SH-SY5Y (cell line): Measurements from ENCODE around the gene OR8H1.

Experiments
- GATA2 ChIP-seq: IDR thresholded peaks from 2 replicates; pipeline ENCODE4 v1.6.1; 2011; ENCODE audit warnings: mild to moderate bottlenecking, low read depth, low read length
- GATA3 ChIP-seq: IDR thresholded peaks from 2 replicates; pipeline ENCODE4 v1.6.1; 2011; ENCODE audit warnings: low read depth, mild to moderate bottlenecking, low read length, moderate library complexity

GRCh38 chr11:56314844-56315243 is 22.8 kb upstream of the OR8H1 start, which contains the start of gene OR8K3:
- TF ChIP-seq GATA2: no peak
- TF ChIP-seq GATA3: no peak
